ENCODE results near the gene PVALEF. TPM values are rescaled to one million over a fixed set of nuclear protein-coding genes. Genes with fewer than 3 reads are reported as not detected.
A peak's percentile ranks its signal among the peaks of the same experiment; 100 is the strongest.

PVALEF gene
- total RNA-seq, 5 donors from 2014 or later (not counting 1 experiment from before 2014, with no cell fraction given): not detected

- Mint-ChIP-seq H3K4me1 (no peaks in the 10 kb centered on the region), H3K27me3 (peaks cover 0 to 3% of the 10 kb centered on the region in 2 donors), H3K36me3 (no peaks in the 10 kb centered on the region), H3K4me3 (no peak overlapping the region), H3K9me3 (no peaks in the 10 kb centered on the region), H3K27ac (peak overlapping the region in 1 of 2 donors; percentile 52)
- H3K4me1 ChIP-seq (ENCODE audit: control insufficient read depth in 1 of 2, extremely low read depth in 1 of 2, insufficient read depth in 2 of 2, low read length in 2 of 2): no peaks in the 10 kb centered on the region
- POLR2A ChIA-PET: no interaction called here
- WGBS (ENCODE audit: insufficient coverage): 92% methylated on average over 25 of the region's 25 CpGs
- no peaks in the 10 kb centered on the region for H3K9me3 ChIP-seq
- H3K27ac ChIP-seq (ENCODE audit: low read length): no peak overlapping the region
- ATAC-seq (replicated peaks in 1 of 4): no peak
- CTCF ChIA-PET: no interaction called here
- DNase-seq: no peak
- H3K4me3 ChIP-seq (ENCODE audit: control insufficient read depth in 1 of 2, extremely low read depth in 1 of 2, low read length in 1 of 2): no peak overlapping the region
- no peaks in the 10 kb centered on the region for H3K36me3 ChIP-seq (ENCODE audit: control insufficient read depth in 2 of 2, extremely low read depth in 1 of 2, insufficient read depth in 1 of 2, low read length in 1 of 2)
- H3K27me3 ChIP-seq (replicated peaks in 1 of 2; ENCODE audit: control insufficient read depth in 2 of 2, extremely low read depth in 1 of 2, insufficient read depth in 2 of 2, low read length in 1 of 2): peaks cover 0 to 24% of the 10 kb centered on the region in 2 experiments
Observed at GRCh38 chr17:81138500-81138899, 26.8 kb upstream of the PVALEF start.

- H3K4me3 ChIP-seq (ENCODE audit: control insufficient read depth in 1 of 2, extremely low read depth in 1 of 2, low read length in 1 of 2): no peak overlapping the region
Observed at GRCh38 chr17:81139428-81139827, 25.9 kb upstream of the PVALEF start.

GRCh38 chr17:81140018-81140417 lies 25.3 kb upstream of the PVALEF start:
- Mint-ChIP-seq H3K27ac (no peak overlapping the region), H3K4me1 (no peaks in the 10 kb centered on the region), H3K36me3 (no peaks in the 10 kb centered on the region), H3K9me3 (no peaks in the 10 kb centered on the region), H3K27me3 (peaks cover 0 to 3% of the 10 kb centered on the region in 2 donors), H3K4me3 (no peak overlapping the region)
- CTCF ChIA-PET: no interaction called here
- POLR2A ChIA-PET: no interaction called here
- no peaks in the 10 kb centered on the region for H3K36me3 ChIP-seq (ENCODE audit: control insufficient read depth in 2 of 2, extremely low read depth in 1 of 2, insufficient read depth in 1 of 2, low read length in 1 of 2)
- H3K4me1 ChIP-seq (ENCODE audit: control insufficient read depth in 1 of 2, extremely low read depth in 1 of 2, insufficient read depth in 2 of 2, low read length in 2 of 2): no peaks in the 10 kb centered on the region
- no peak for ATAC-seq (replicated peaks in 1 of 4)
- no peak overlapping the region for H3K4me3 ChIP-seq (ENCODE audit: control insufficient read depth in 1 of 2, extremely low read depth in 1 of 2, low read length in 1 of 2)
- no peaks in the 10 kb centered on the region for H3K9me3 ChIP-seq
- H3K27me3 ChIP-seq (replicated peaks in 1 of 2; ENCODE audit: control insufficient read depth in 2 of 2, extremely low read depth in 1 of 2, insufficient read depth in 2 of 2, low read length in 1 of 2): peaks cover 0 to 30% of the 10 kb centered on the region in 2 experiments
- no peak for DNase-seq
- H3K27ac ChIP-seq (ENCODE audit: low read length): no peak overlapping the region
- 84% methylated on average over 6 of the region's 8 CpGs for WGBS (ENCODE audit: insufficient coverage)

More at GRCh38 chr17:81139428-81139827, 25.9 kb upstream of the PVALEF start:
- no peak for DNase-seq
- Histone ChIP-seq H3K27ac (ENCODE audit: low read length) (no peak overlapping the region), H3K36me3 (ENCODE audit: control insufficient read depth in 2 of 2, extremely low read depth in 1 of 2, insufficient read depth in 1 of 2, low read length in 1 of 2) (no peaks in the 10 kb centered on the region), H3K4me1 (ENCODE audit: control insufficient read depth in 1 of 2, extremely low read depth in 1 of 2, insufficient read depth in 2 of 2, low read length in 2 of 2) (no peaks in the 10 kb centered on the region), H3K27me3 (replicated peaks in 1 of 2; ENCODE audit: control insufficient read depth in 2 of 2, extremely low read depth in 1 of 2, insufficient read depth in 2 of 2, low read length in 1 of 2) (peaks cover 0 to 31% of the 10 kb centered on the region in 2 experiments), H3K9me3 (no peaks in the 10 kb centered on the region)
- H3K27ac Mint-ChIP-seq: no peak overlapping the region
- ATAC-seq (replicated peaks in 1 of 4): no peak
- no peaks in the 10 kb centered on the region for H3K9me3 Mint-ChIP-seq
- no peaks in the 10 kb centered on the region for H3K4me1 Mint-ChIP-seq
- WGBS (ENCODE audit: insufficient coverage): 84% methylated on average over 8 of the region's 8 CpGs
- POLR2A ChIA-PET: no interaction called here
- H3K36me3 Mint-ChIP-seq: no peaks in the 10 kb centered on the region
- H3K4me3 Mint-ChIP-seq: no peak overlapping the region
- CTCF ChIA-PET: no interaction called here
- peaks cover 0 to 3% of the 10 kb centered on the region in 2 donors for H3K27me3 Mint-ChIP-seq

GRCh38 chr17:81140695-81141094 lies 24.6 kb upstream of the PVALEF start:
- no peak overlapping the region for H3K27ac ChIP-seq (ENCODE audit: low read length)
- DNase-seq (no peak), ATAC-seq (replicated peaks in 1 of 4) (no peak)
- Mint-ChIP-seq H3K4me1 (no peaks in the 10 kb centered on the region), H3K9me3 (no peaks in the 10 kb centered on the region), H3K36me3 (no peaks in the 10 kb centered on the region), H3K4me3 (no peak overlapping the region), H3K27me3 (peaks cover 0 to 3% of the 10 kb centered on the region in 2 donors), H3K27ac (no peak overlapping the region)
- peaks cover 0 to 30% of the 10 kb centered on the region in 2 experiments for H3K27me3 ChIP-seq (replicated peaks in 1 of 2; ENCODE audit: control insufficient read depth in 2 of 2, extremely low read depth in 1 of 2, insufficient read depth in 2 of 2, low read length in 1 of 2)
- H3K9me3 ChIP-seq: no peaks in the 10 kb centered on the region
- ChIA-PET CTCF (interaction anchor here in 1 of 2 donors (0.7 kb wide), 1 partner anchor 712 kb away, joined by 9 read pairs; no protein-coding TSS in a partner anchor), POLR2A (no interaction called here)
- no peaks in the 10 kb centered on the region for H3K36me3 ChIP-seq (ENCODE audit: control insufficient read depth in 2 of 2, extremely low read depth in 1 of 2, insufficient read depth in 1 of 2, low read length in 1 of 2)
- no peaks in the 10 kb centered on the region for H3K4me1 ChIP-seq (ENCODE audit: control insufficient read depth in 1 of 2, extremely low read depth in 1 of 2, insufficient read depth in 2 of 2, low read length in 2 of 2)
- no peak overlapping the region for H3K4me3 ChIP-seq (ENCODE audit: control insufficient read depth in 1 of 2, extremely low read depth in 1 of 2, low read length in 1 of 2)
- WGBS (ENCODE audit: insufficient coverage): 89% methylated on average over 26 of the region's 37 CpGs

GRCh38 chr17:81142301-81143199 lies 22.8 kb upstream of the PVALEF start:
- CTCF ChIA-PET: interaction anchor here in 1 of 2 donors (0.6 to 0.7 kb wide), 2 partner anchors 343 to 786 kb away, joined by 3 to 4 read pairs; no protein-coding TSS in a partner anchor
- H3K36me3 ChIP-seq (ENCODE audit: control insufficient read depth in 2 of 2, extremely low read depth in 1 of 2, insufficient read depth in 1 of 2, low read length in 1 of 2): no peaks in the 10 kb centered on the region
- no peaks in the 10 kb centered on the region for H3K9me3 Mint-ChIP-seq
- 48% methylated on average over 22 of the region's 25 CpGs for WGBS (ENCODE audit: insufficient coverage)
- no peak overlapping the region for H3K4me3 Mint-ChIP-seq
- H3K4me3 ChIP-seq (ENCODE audit: control insufficient read depth in 1 of 2, extremely low read depth in 1 of 2, low read length in 1 of 2): no peak overlapping the region
- no peak overlapping the region for H3K27ac ChIP-seq (ENCODE audit: low read length)
- H3K27ac Mint-ChIP-seq: no peak overlapping the region
- peaks cover 0 to 30% of the 10 kb centered on the region in 2 experiments for H3K27me3 ChIP-seq (replicated peaks in 1 of 2; ENCODE audit: control insufficient read depth in 2 of 2, extremely low read depth in 1 of 2, insufficient read depth in 2 of 2, low read length in 1 of 2)
- peaks cover 0 to 3% of the 10 kb centered on the region in 2 donors for H3K27me3 Mint-ChIP-seq
- H3K36me3 Mint-ChIP-seq: no peaks in the 10 kb centered on the region
- H3K4me1 Mint-ChIP-seq: no peaks in the 10 kb centered on the region
- ATAC-seq (replicated peaks in 1 of 4) (peak; percentile 58 to 81 (median 70)), DNase-seq (peak; percentile 17 to 73 (median 50))
- no peaks in the 10 kb centered on the region for H3K4me1 ChIP-seq (ENCODE audit: control insufficient read depth in 1 of 2, extremely low read depth in 1 of 2, insufficient read depth in 2 of 2, low read length in 2 of 2)
- POLR2A ChIA-PET: no interaction called here
- H3K9me3 ChIP-seq: no peaks in the 10 kb centered on the region

- H3K27ac Mint-ChIP-seq: no peak overlapping the region
- ChIA-PET CTCF (interaction anchor here in 1 of 2 donors (0.6 kb wide), 1 partner anchor 342 kb away, joined by 4 read pairs; no protein-coding TSS in a partner anchor), POLR2A (no interaction called here)
- no peaks in the 10 kb centered on the region for H3K4me1 ChIP-seq (ENCODE audit: control insufficient read depth in 1 of 2, extremely low read depth in 1 of 2, insufficient read depth in 2 of 2, low read length in 2 of 2)
- H3K36me3 ChIP-seq (ENCODE audit: control insufficient read depth in 2 of 2, extremely low read depth in 1 of 2, insufficient read depth in 1 of 2, low read length in 1 of 2): no peaks in the 10 kb centered on the region
- ATAC-seq (replicated peaks in 1 of 4): no peak
- no peak for DNase-seq
- no peak overlapping the region for H3K4me3 Mint-ChIP-seq
- H3K27ac ChIP-seq (ENCODE audit: low read length): no peak overlapping the region
- H3K9me3 ChIP-seq: no peaks in the 10 kb centered on the region
- peaks cover 0 to 32% of the 10 kb centered on the region in 2 experiments for H3K27me3 ChIP-seq (replicated peaks in 1 of 2; ENCODE audit: control insufficient read depth in 2 of 2, extremely low read depth in 1 of 2, insufficient read depth in 2 of 2, low read length in 1 of 2)
- H3K4me3 ChIP-seq (ENCODE audit: control insufficient read depth in 1 of 2, extremely low read depth in 1 of 2, low read length in 1 of 2): no peak overlapping the region
- H3K4me1 Mint-ChIP-seq: no peaks in the 10 kb centered on the region
- H3K27me3 Mint-ChIP-seq: peaks cover 0 to 3% of the 10 kb centered on the region in 2 donors
- H3K36me3 Mint-ChIP-seq: no peaks in the 10 kb centered on the region
- no peaks in the 10 kb centered on the region for H3K9me3 Mint-ChIP-seq
- 77% methylated on average over 8 of the region's 11 CpGs for WGBS (ENCODE audit: insufficient coverage)
Observed at GRCh38 chr17:81143200-81143527, 22.1 kb upstream of the PVALEF start.

Measured in T-cell (primary cell).